ENCODE data around the gene FOXRED2.

FOXRED2 gene

GRCh38 chr22:36546932-36547331, 40.1 kb upstream of the FOXRED2 start:
- TF ChIP-seq CTCF (IDR thresholded peaks at IDR 0.05; ENCODE audit: control insufficient read depth, insufficient read depth, low read depth, low read length, missing control alignments) = no peak
- no peak overlapping the region for H3K4me3 ChIP-seq (ENCODE audit: control insufficient read depth, low read depth, low read length)
- DNase-seq (ENCODE audit: low read depth) = peak; percentile 14

GRCh38 chr22:36546092-36546804, 39.4 kb upstream of the FOXRED2 start:
- no peak overlapping the region for H3K4me3 ChIP-seq (ENCODE audit: control insufficient read depth, low read depth, low read length)
- peak; percentile 44 for TF ChIP-seq CTCF (IDR thresholded peaks at IDR 0.05; ENCODE audit: control insufficient read depth, insufficient read depth, low read depth, low read length, missing control alignments)
- no peak for DNase-seq (ENCODE audit: low read depth)

- TF ChIP-seq CTCF (IDR thresholded peaks at IDR 0.05; ENCODE audit: control insufficient read depth, insufficient read depth, low read depth, low read length, missing control alignments) = no peak
- DNase-seq (ENCODE audit: low read depth) = peak; percentile 57
- H3K4me3 ChIP-seq (ENCODE audit: control insufficient read depth, low read depth, low read length) = no peak overlapping the region
These were observed 37.3 kb upstream of the FOXRED2 start for GRCh38 chr22:36544107-36544620.

GRCh38 chr22:36541831-36542411, 35.1 kb upstream of the FOXRED2 start:
- TF ChIP-seq CTCF (IDR thresholded peaks at IDR 0.05; ENCODE audit: control insufficient read depth, insufficient read depth, low read depth, low read length, missing control alignments) = no peak
- no peak overlapping the region for H3K4me3 ChIP-seq (ENCODE audit: control insufficient read depth, low read depth, low read length)
- peak; percentile 60 for DNase-seq (ENCODE audit: low read depth)

GRCh38 chr22:36540867-36541642, 34.2 kb upstream of the FOXRED2 start:
- no peak overlapping the region for H3K4me3 ChIP-seq (ENCODE audit: control insufficient read depth, low read depth, low read length)
- TF ChIP-seq CTCF (IDR thresholded peaks at IDR 0.05; ENCODE audit: control insufficient read depth, insufficient read depth, low read depth, low read length, missing control alignments) = no peak
- DNase-seq (ENCODE audit: low read depth) = no peak

GRCh38 chr22:36538529-36538928, 31.7 kb upstream of the FOXRED2 start:
- no peak overlapping the region for H3K4me3 ChIP-seq (ENCODE audit: control insufficient read depth, low read depth, low read length)
- TF ChIP-seq CTCF (IDR thresholded peaks at IDR 0.05; ENCODE audit: control insufficient read depth, insufficient read depth, low read depth, low read length, missing control alignments) = no peak
- DNase-seq (ENCODE audit: low read depth) = no peak

Measured in AG09309 (cell line).